ENCODE results near the gene MAOB.
A peak's percentile ranks its signal among the peaks of the same experiment; 100 is the strongest.
"Not testable (repeated sequence)": the region's sequence is repeated elsewhere in the genome, so short reads cannot be mapped to it uniquely, and the experiment has no call there.

MAOB gene

GRCh38 chrX:43882294-43882681 lies at the start of gene MAOB:
Gene MAOB (minus strand): TSS chrX:43882450. CDS start chrX:43882299, 151 bp downstream.
- no peak for DNase-seq (ENCODE audit: low read depth)
- H3K4me3 ChIP-seq (ENCODE audit: low read length), result no peak within 1 kb of the TSS
- no peak for TF ChIP-seq CTCF (conservative IDR thresholded peaks at IDR 0.05; ENCODE audit: low read length)

- H3K4me3 ChIP-seq (ENCODE audit: low read length); DNase-seq (ENCODE audit: low read depth): not testable (repeated sequence)
Observed at GRCh38 chrX:43922032-43922431, 39.8 kb upstream of the MAOB start.

- not testable (repeated sequence) for H3K4me3 ChIP-seq (ENCODE audit: low read length); DNase-seq (ENCODE audit: low read depth)
Observed at GRCh38 chrX:43910772-43911171, 28.5 kb upstream of the MAOB start.

DNA sequence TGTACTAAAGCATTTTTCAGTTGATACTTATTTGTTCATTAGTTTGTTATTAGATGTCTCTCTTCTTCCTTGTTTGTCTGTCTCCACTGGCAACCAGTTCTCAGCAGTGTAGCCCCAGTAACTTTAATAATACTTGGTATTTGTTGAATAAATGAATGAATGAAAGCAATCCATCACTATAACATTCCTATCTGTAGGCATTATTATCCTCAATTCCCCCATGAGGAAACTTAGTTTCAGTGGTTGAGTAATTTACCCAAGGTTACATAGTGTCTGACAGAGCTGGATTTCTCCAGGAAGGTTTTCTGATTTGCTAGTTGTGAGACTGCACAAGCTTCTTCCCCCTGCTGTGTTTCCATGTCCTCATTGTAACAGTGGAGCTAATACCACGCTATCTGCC lies 27.8 kb upstream of the MAOB start:
- no peak for DNase-seq (ENCODE audit: low read depth)
- H3K4me3 ChIP-seq (ENCODE audit: low read length), result no peak overlapping the region
- TF ChIP-seq CTCF (conservative IDR thresholded peaks at IDR 0.05; ENCODE audit: low read length), result no peak

DNA sequence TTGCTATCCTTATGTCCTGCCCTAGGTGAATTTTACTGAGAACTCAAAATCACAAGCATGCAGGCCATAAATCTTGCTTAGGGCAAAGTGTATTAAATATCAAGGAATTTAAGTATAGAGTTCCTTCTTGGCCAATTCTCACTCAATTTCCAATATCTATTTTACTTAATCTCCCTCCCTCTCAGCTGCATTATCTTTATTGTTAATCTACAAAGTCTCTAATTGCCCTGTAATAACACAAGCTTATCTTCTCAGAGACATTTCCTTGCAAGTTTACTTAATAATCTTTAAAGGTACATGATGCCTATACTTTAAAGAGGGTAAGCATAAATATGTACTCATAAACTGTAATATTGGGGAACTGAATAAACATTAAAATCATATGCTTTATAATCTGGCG lies 26.9 kb upstream of the MAOB start:
- no peak for TF ChIP-seq CTCF (conservative IDR thresholded peaks at IDR 0.05; ENCODE audit: low read length)
- DNase-seq (ENCODE audit: low read depth), result no peak
- H3K4me3 ChIP-seq (ENCODE audit: low read length), result no peak overlapping the region

DNA sequence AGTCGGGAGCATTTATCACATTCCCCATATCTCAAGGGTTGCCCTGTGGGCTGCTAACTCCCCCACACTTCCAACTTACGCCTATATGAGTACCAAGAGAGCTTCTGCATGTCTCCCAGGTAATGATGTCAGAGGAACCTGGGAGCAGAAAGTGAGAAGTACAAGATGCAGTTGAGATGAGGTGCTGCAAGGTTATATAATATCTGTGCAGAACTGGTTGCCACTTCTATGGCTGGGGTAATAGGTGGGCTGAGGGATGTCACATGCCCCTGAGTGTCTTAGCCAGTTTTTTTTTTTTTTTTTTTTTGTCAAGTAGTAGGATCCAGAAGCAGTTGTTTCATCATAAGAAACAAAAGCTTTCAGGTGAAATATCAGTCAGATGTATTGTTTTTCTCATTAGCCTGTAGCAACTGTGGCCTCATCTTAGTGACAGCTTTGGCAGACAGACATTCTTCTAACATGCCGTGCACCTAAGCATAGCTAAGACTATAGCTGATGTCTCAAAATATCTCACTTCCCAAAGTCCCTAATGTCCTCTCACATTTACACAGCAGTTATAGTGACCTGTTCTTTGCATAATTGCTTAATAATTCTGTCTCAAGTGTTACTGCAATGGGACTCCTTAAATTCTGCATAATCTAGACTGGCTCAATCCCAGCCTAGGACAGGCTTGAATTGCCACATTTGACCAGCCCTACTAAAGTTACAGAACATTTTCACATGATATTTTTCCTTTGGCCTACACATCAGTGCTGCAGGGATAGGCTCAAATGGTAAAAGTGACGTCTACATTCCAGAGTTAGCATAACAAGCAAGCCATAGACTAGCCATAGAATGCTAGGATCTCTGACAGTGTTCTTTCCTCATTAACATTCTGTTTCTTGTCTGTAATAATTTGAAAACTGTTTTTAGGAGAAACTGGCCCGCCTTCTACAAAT lies 17.9 kb upstream of the MAOB start:
- TF ChIP-seq CTCF (conservative IDR thresholded peaks at IDR 0.05; ENCODE audit: low read length), result no peak
- no peak for DNase-seq (ENCODE audit: low read depth)
- H3K4me3 ChIP-seq (ENCODE audit: low read length), result no peak overlapping the region

DNA sequence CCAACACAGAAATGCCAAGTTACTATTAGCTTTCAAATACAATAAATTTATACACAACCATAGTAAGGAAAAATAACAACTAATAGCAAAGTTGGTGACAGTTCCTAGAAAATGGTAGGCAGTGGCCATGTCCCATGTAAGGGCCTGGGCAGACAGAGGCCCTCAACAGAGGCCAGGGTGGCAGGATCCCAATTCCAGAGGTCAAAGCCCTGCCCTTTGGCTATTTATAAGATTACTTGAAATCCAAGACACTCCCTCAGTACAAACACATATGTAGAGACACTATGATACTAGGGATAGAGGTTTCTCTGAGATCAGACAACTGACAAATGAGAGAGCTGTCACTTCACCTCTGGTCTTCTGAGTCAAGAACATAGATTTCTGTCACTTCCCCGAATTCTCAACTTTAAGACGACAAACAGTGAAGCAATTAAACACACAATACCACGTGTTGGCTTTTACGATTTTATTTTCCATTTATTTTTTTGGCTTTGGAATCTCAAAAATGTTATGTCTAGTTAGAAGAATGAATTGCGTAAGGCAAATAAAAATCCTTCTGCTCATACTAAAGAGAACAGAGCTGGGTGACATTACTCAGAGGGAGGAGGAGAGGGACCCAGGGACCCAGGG lies 16.3 kb upstream of the MAOB start:
- DNase-seq (ENCODE audit: low read depth), result peak; percentile 4
- TF ChIP-seq CTCF (conservative IDR thresholded peaks at IDR 0.05; ENCODE audit: low read length), result no peak

DNA sequence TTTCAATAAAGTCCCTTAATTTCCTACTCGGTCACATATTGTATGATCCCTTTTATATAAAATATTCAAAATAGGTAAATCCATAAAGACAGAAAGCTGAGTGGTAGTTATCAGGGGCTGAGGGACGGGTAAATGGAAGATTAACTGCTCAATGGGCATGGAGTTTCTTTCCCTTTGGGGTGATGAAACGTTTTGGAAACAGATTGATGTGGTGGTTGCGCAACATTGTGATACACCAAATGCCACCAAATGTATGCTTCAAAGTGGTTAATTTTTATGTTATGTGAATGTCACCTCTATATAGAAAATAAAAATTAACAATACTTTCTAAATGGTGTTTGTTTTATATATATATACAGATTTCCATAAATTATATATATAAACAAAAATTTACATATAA lies 15.0 kb upstream of the MAOB start:
- no peak overlapping the region for H3K4me3 ChIP-seq (ENCODE audit: low read length)
- no peak for DNase-seq (ENCODE audit: low read depth)
- TF ChIP-seq CTCF (conservative IDR thresholded peaks at IDR 0.05; ENCODE audit: low read length), result no peak

More for the DNA sequence above, 16.3 kb upstream of the MAOB start:
- H3K4me3 ChIP-seq (ENCODE audit: low read length), result no peak overlapping the region

Data from AG10803 (cell line).